IPS-18a (cell line): ENCODE results near the gene STUM.
A peak's percentile ranks its signal among the peaks of the same experiment; 100 is the strongest.
"Not testable (repeated sequence)": the region's sequence is repeated elsewhere in the genome, so short reads cannot be mapped to it uniquely, and the experiment has no call there.

Experiments used
- H3K27ac ChIP-seq: one replicate; pipeline ENCODE4 v1.5.1; 2013; ENCODE audit warnings: low read length
- H3K27me3 ChIP-seq: one replicate; pipeline ENCODE4 v1.6.1; 2013; ENCODE audit warnings: mild to moderate bottlenecking, low read length; ENCODE audit not compliant: control insufficient read depth, insufficient read depth
- H3K36me3 ChIP-seq: one replicate; pipeline ENCODE4 v1.6.1; 2013; ENCODE audit warnings: low read depth, low read length; ENCODE audit not compliant: control insufficient read depth
- H3K4me1 ChIP-seq: one replicate; pipeline ENCODE4 v1.6.1; 2013; ENCODE audit warnings: low read depth, low read length; ENCODE audit not compliant: control insufficient read depth
- H3K4me3 ChIP-seq: one replicate; pipeline ENCODE4 v1.5.1; 2013; ENCODE audit warnings: low read length
- H3K9ac ChIP-seq: one replicate; pipeline ENCODE4 v1.6.1; 2013; ENCODE audit warnings: mild to moderate bottlenecking, low read length, moderate library complexity
- H3K9me3 ChIP-seq: one replicate; pipeline ENCODE4 v1.6.1; 2013; ENCODE audit warnings: low read depth, low read length; ENCODE audit not compliant: control insufficient read depth

STUM gene

GRCh38 chr1:226548256-226549093 lies at the start of gene STUM:
TSS of gene STUM (plus strand) at chr1:226548764. CDS start at chr1:226548905, 141 bp downstream.
- Histone ChIP-seq H3K27ac (no peak within 1 kb of the TSS), H3K4me1 (peaks cover 9% of the 10 kb centered on the region), H3K9ac (no peak within 1 kb of the TSS), H3K4me3 (peak within 1 kb of the TSS; percentile 65), H3K36me3 (no peaks in the 10 kb centered on the region), H3K27me3 (peaks cover 60% of the 10 kb centered on the region), H3K9me3 (no peaks in the 10 kb centered on the region)

- H3K27ac ChIP-seq, H3K9ac ChIP-seq, H3K4me1 ChIP-seq, H3K9me3 ChIP-seq, H3K27me3 ChIP-seq, H3K4me3 ChIP-seq, H3K36me3 ChIP-seq: not testable (repeated sequence)
Observed at GRCh38 chr1:226499699-226500098, 48.9 kb upstream of the STUM start.

GRCh38 chr1:226506021-226506420 lies 42.5 kb upstream of the STUM start:
- Histone ChIP-seq H3K27ac (no peak overlapping the region), H3K9ac (no peak overlapping the region), H3K36me3 (no peaks in the 10 kb centered on the region)

GRCh38 chr1:226506921-226507320 lies 41.6 kb upstream of the STUM start:
- Histone ChIP-seq H3K27me3 (no peaks in the 10 kb centered on the region), H3K9ac (no peak overlapping the region)

More at GRCh38 chr1:226506021-226506420, 42.5 kb upstream of the STUM start:
- Histone ChIP-seq H3K4me3 (no peak overlapping the region), H3K27me3 (no peaks in the 10 kb centered on the region), H3K9me3 (no peaks in the 10 kb centered on the region), H3K4me1 (no peaks in the 10 kb centered on the region)

GRCh38 chr1:226510453-226510852 lies 38.1 kb upstream of the STUM start:
- Histone ChIP-seq H3K4me3 (no peak overlapping the region), H3K27ac (no peak overlapping the region), H3K9me3 (no peaks in the 10 kb centered on the region), H3K9ac (no peak overlapping the region), H3K4me1 (no peaks in the 10 kb centered on the region), H3K36me3 (no peaks in the 10 kb centered on the region), H3K27me3 (no peaks in the 10 kb centered on the region)

More at GRCh38 chr1:226506921-226507320, 41.6 kb upstream of the STUM start:
- H3K36me3 ChIP-seq = no peaks in the 10 kb centered on the region
- no peak overlapping the region for H3K27ac ChIP-seq
- H3K4me3 ChIP-seq = no peak overlapping the region
- H3K4me1 ChIP-seq = no peaks in the 10 kb centered on the region
- H3K9me3 ChIP-seq = no peaks in the 10 kb centered on the region

- no peak overlapping the region for H3K4me3 ChIP-seq
- H3K27ac ChIP-seq = no peak overlapping the region
- no peaks in the 10 kb centered on the region for H3K9me3 ChIP-seq
- no peaks in the 10 kb centered on the region for H3K36me3 ChIP-seq
- H3K9ac ChIP-seq = no peak overlapping the region
- no peaks in the 10 kb centered on the region for H3K27me3 ChIP-seq
- no peaks in the 10 kb centered on the region for H3K4me1 ChIP-seq
Observed at GRCh38 chr1:226511296-226511695, 37.3 kb upstream of the STUM start.

- no peaks in the 10 kb centered on the region for H3K9me3 ChIP-seq
- H3K4me1 ChIP-seq = no peaks in the 10 kb centered on the region
- H3K36me3 ChIP-seq = no peaks in the 10 kb centered on the region
- no peak overlapping the region for H3K4me3 ChIP-seq
- no peaks in the 10 kb centered on the region for H3K27me3 ChIP-seq
- H3K27ac ChIP-seq = no peak overlapping the region
- H3K9ac ChIP-seq = no peak overlapping the region
Observed at GRCh38 chr1:226512076-226512728, 36.4 kb upstream of the STUM start.

GRCh38 chr1:226518375-226518774 lies 30.2 kb upstream of the STUM start:
- no peak overlapping the region for H3K27ac ChIP-seq
- H3K4me3 ChIP-seq = no peak overlapping the region
- no peaks in the 10 kb centered on the region for H3K36me3 ChIP-seq
- no peaks in the 10 kb centered on the region for H3K9me3 ChIP-seq
- H3K27me3 ChIP-seq = no peaks in the 10 kb centered on the region
- no peak overlapping the region for H3K9ac ChIP-seq
- peaks cover 17% of the 10 kb centered on the region for H3K4me1 ChIP-seq

GRCh38 chr1:226519135-226519534 lies 29.4 kb upstream of the STUM start:
- Histone ChIP-seq H3K27ac (no peak overlapping the region), H3K9ac (no peak overlapping the region), H3K9me3 (no peaks in the 10 kb centered on the region), H3K27me3 (no peaks in the 10 kb centered on the region), H3K4me3 (no peak overlapping the region), H3K36me3 (no peaks in the 10 kb centered on the region), H3K4me1 (peaks cover 17% of the 10 kb centered on the region)

- Histone ChIP-seq H3K4me3 (peak overlapping the region; percentile 18), H3K9ac (no peak overlapping the region), H3K36me3 (no peaks in the 10 kb centered on the region), H3K4me1 (peaks cover 17% of the 10 kb centered on the region), H3K27me3 (no peaks in the 10 kb centered on the region), H3K27ac (no peak overlapping the region), H3K9me3 (no peaks in the 10 kb centered on the region)
Observed at GRCh38 chr1:226519716-226520598, 28.6 kb upstream of the STUM start.

- H3K4me3 ChIP-seq = peak overlapping the region; percentile 18
- H3K9ac ChIP-seq = no peak overlapping the region
- H3K9me3 ChIP-seq = no peaks in the 10 kb centered on the region
- no peaks in the 10 kb centered on the region for H3K36me3 ChIP-seq
- peaks cover 17% of the 10 kb centered on the region for H3K4me1 ChIP-seq
- no peak overlapping the region for H3K27ac ChIP-seq
- H3K27me3 ChIP-seq = no peaks in the 10 kb centered on the region
Observed at GRCh38 chr1:226520640-226521355, 27.8 kb upstream of the STUM start.
